H9 (cell line): ENCODE measurements around the gene MB. TPM values are rescaled to one million over a fixed set of nuclear protein-coding genes. Genes with fewer than 3 reads are reported as not detected.

Source experiments
- DNase-seq: peaks from one replicate; pipeline ENCODE4 v3.0.0-alpha.2; 2017
- H2AFZ ChIP-seq: one replicate; pipeline ENCODE4 v1.6.1; 2013; ENCODE audit warnings: mild to moderate bottlenecking, low read length, control low read depth, moderate library complexity
- H2AK5ac ChIP-seq: 2 replicates; pipeline ENCODE4 v1.6.1; 2013; ENCODE audit warnings: low read length, control low read depth, mixed read lengths; ENCODE audit not compliant: insufficient read length
- H2BK120ac ChIP-seq: one replicate; pipeline ENCODE4 v1.6.1; 2013; ENCODE audit warnings: low read depth, mild to moderate bottlenecking, low read length, control low read depth, inconsistent platforms; ENCODE audit not compliant: poor library complexity, severe bottlenecking
- H2BK12ac ChIP-seq: 2 replicates; pipeline ENCODE4 v1.6.1; 2013; ENCODE audit warnings: low read length, control low read depth, mixed read lengths, low read depth; ENCODE audit not compliant: insufficient read length
- H2BK15ac ChIP-seq: 2 replicates; pipeline ENCODE4 v1.6.1; 2013; ENCODE audit warnings: low read depth, low read length, control low read depth
- H2BK20ac ChIP-seq: one replicate; pipeline ENCODE4 v1.6.1; 2013; ENCODE audit warnings: low read depth, mild to moderate bottlenecking, low read length, control low read depth, inconsistent platforms; ENCODE audit not compliant: poor library complexity, severe bottlenecking
- H2BK5ac ChIP-seq: 2 replicates; pipeline ENCODE4 v1.6.1; 2013; ENCODE audit warnings: low read length, control low read depth, mixed read lengths; ENCODE audit not compliant: insufficient read length
- H3K14ac ChIP-seq: 2 replicates; pipeline ENCODE4 v1.6.1; 2013; ENCODE audit warnings: low read length, control low read depth; ENCODE audit not compliant: insufficient read depth
- H3K18ac ChIP-seq: 2 replicates; pipeline ENCODE4 v1.6.1; 2013; ENCODE audit warnings: low read depth, mild to moderate bottlenecking, mixed read lengths, low read length, control low read depth; ENCODE audit not compliant: insufficient read length
- H3K23ac ChIP-seq: 2 replicates; pipeline ENCODE4 v1.6.1; 2013; ENCODE audit warnings: low read length, control low read depth, mixed read lengths, low read depth; ENCODE audit not compliant: insufficient read length
- H3K23me2 ChIP-seq: 2 replicates; pipeline ENCODE4 v1.6.1; 2013; ENCODE audit warnings: low read depth, mild to moderate bottlenecking, mixed read lengths, low read length, control low read depth; ENCODE audit not compliant: insufficient read length, poor library complexity, severe bottlenecking
- H3K27ac ChIP-seq: 2 replicates; pipeline ENCODE4 v1.5.1; 2013; ENCODE audit warnings: low read length, control low read depth, mixed read lengths, low read depth; ENCODE audit not compliant: insufficient read length
- H3K27me3 ChIP-seq: 2 replicates; pipeline ENCODE4 v1.6.1; 2013; ENCODE audit warnings: low read length, control low read depth, inconsistent platforms; ENCODE audit not compliant: insufficient read depth
- H3K4ac ChIP-seq: 2 replicates; pipeline ENCODE4 v1.6.1; 2013; ENCODE audit warnings: low read depth, mild to moderate bottlenecking, control low read depth, inconsistent platforms, low read length, moderate library complexity
- H3K4me1 ChIP-seq: 2 replicates; pipeline ENCODE4 v1.6.1; 2013; ENCODE audit warnings: low read length, control low read depth, inconsistent platforms; ENCODE audit not compliant: insufficient read depth
- H3K4me2 ChIP-seq: 2 replicates; pipeline ENCODE4 v1.6.1; 2013; ENCODE audit warnings: low read length, control low read depth, mixed read lengths; ENCODE audit not compliant: insufficient read length, insufficient read depth
- H3K56ac ChIP-seq: 2 replicates; pipeline ENCODE4 v1.6.1; 2013; ENCODE audit warnings: low read depth, mild to moderate bottlenecking, mixed read lengths, low read length, control low read depth; ENCODE audit not compliant: insufficient read length
- H3K79me1 ChIP-seq: 2 replicates; pipeline ENCODE4 v1.6.1; 2013; ENCODE audit warnings: low read depth, mild to moderate bottlenecking, moderate library complexity, low read length, control low read depth, inconsistent platforms; ENCODE audit not compliant: insufficient read depth, poor library complexity, severe bottlenecking
- H3K79me2 ChIP-seq: 2 replicates; pipeline ENCODE4 v1.6.1; 2013; ENCODE audit warnings: low read length, control low read depth, inconsistent platforms; ENCODE audit not compliant: insufficient read depth
- H3K9ac ChIP-seq: 2 replicates; pipeline ENCODE4 v1.6.1; 2013; ENCODE audit warnings: low read length, control low read depth, mixed read lengths; ENCODE audit not compliant: insufficient read length; ENCODE audit errors: extremely low read depth
- H3K9me3 ChIP-seq: one replicate; pipeline ENCODE4 v1.6.1; 2013; ENCODE audit warnings: low read depth, low read length, inconsistent platforms; ENCODE audit not compliant: control insufficient read depth
- H3T11ph ChIP-seq: one replicate; pipeline ENCODE4 v1.6.1; 2013; ENCODE audit warnings: mild to moderate bottlenecking, low read length, control low read depth, inconsistent platforms
- H4K20me1 ChIP-seq: one replicate; pipeline ENCODE4 v1.6.1; 2013; ENCODE audit not compliant: control insufficient read depth, insufficient read length, insufficient read depth
- H4K5ac ChIP-seq: 2 replicates; pipeline ENCODE4 v1.6.1; 2013; ENCODE audit warnings: low read depth, mild to moderate bottlenecking, mixed read lengths, low read length, control low read depth; ENCODE audit not compliant: insufficient read length
- H4K8ac ChIP-seq: replicated peaks from 2 replicates; pipeline ENCODE4 v1.6.1; 2013; ENCODE audit warnings: low read length, control low read depth, mixed read lengths, low read depth; ENCODE audit not compliant: insufficient read length
- H4K91ac ChIP-seq: 2 replicates; pipeline ENCODE4 v1.6.1; 2013; ENCODE audit warnings: low read depth, mild to moderate bottlenecking, moderate library complexity, mixed read lengths, low read length, control low read depth; ENCODE audit not compliant: insufficient read length
- H3K27ac Mint-ChIP-seq, 3 experiments: 2 replicates in 2 of 3; 3 replicates in 1 of 3; pipeline ENCODE4 v1.8.0; 2020 to 2021; ENCODE audit warnings: mixed read lengths in 3 of 3, mild to moderate bottlenecking in 1 of 3, moderate library complexity in 1 of 3
- H3K27me3 Mint-ChIP-seq: 2 replicates; pipeline ENCODE4 v1.8.0; 2021; ENCODE audit warnings: low read depth, mild to moderate bottlenecking, moderate library complexity, mixed read lengths
- H3K36me3 Mint-ChIP-seq, 3 experiments: 2 replicates in 2 of 3; 3 replicates in 1 of 3; pipeline ENCODE4 v1.8.0; 2020 to 2021; ENCODE audit warnings: low read depth in 3 of 3, mixed read lengths in 3 of 3; ENCODE audit not compliant: insufficient read depth in 1 of 3
- H3K4me1 Mint-ChIP-seq, 2 experiments: 2 replicates each; pipeline ENCODE4 v1.8.0; 2020; ENCODE audit warnings: mixed read lengths in 2 of 2
- H3K4me3 Mint-ChIP-seq, 2 experiments: 2 replicates in 1 of 2; 3 replicates in 1 of 2; pipeline ENCODE4 v1.8.0; 2020 to 2021; ENCODE audit warnings: mild to moderate bottlenecking in 2 of 2, mixed read lengths in 2 of 2, moderate library complexity in 1 of 2
- H3K9me3 Mint-ChIP-seq, 2 experiments: 2 replicates in 1 of 2; 3 replicates in 1 of 2; pipeline ENCODE4 v1.8.0; 2020; ENCODE audit warnings: mild to moderate bottlenecking in 2 of 2, mixed read lengths in 2 of 2, moderate library complexity in 1 of 2
- WGBS: extraction: QIAGEN DNeasy Blood & Tissue Kit; methylation state at CpG from one replicate; pipeline ENCODE4 v1.1.7; 2013; ENCODE audit warnings: missing lambda C conversion rate, low lambda C conversion rate, mixed read lengths; ENCODE audit not compliant: insufficient read length; ENCODE audit errors: extremely low coverage; 5-methylcytosine and 5-hydroxymethylcytosine counted together
- total RNA-seq: library from RNA; stranded (reverse); gene quantifications from 2 replicates; pipeline ENCODE4 v1.2.1, GENCODE V29; 2021
- TF ChIP-seq, protein P1 (sequence below): fragments of 200-600 bp; sonication (generic); conservative IDR thresholded peaks from 3 replicates; pipeline ENCODE4 v1.8.0; 2021; ENCODE audit warnings: antibody characterized with exemption, mild to moderate bottlenecking

The MB gene
- total RNA-seq, 1 experiment from 2014 or later: 0.55 TPM

DNA sequence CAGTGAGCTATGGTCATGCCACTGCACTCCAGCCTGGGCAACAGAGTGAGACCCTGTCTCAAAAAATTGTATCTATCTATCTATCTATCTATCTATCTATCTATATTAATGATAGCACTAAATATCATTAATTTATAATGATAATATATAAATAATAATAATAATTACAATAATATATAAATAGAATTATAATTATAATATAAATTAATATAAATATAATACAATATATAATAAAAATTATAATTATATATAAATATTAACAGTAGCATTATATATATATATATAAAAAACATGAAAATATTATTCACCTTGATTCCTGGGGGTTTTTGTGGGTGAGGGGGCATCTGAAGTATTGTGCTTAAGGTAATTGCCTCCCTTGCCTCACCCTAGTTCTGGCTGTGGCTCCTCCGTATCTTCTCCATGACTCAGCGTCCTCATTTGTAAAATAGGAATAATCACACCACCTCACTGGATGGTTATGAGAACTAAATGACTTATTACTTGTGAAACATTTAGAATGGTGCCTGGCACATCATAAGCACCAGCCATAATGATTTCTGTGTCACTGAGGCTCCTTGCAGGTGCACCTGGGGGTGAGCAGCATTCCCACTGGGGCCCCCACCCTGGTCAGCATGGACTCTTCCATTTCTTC, 57.6 kb downstream of the MB start:
- no peaks in the 10 kb centered on the region for H3K36me3 Mint-ChIP-seq
- Histone ChIP-seq H3K79me1 (no peaks in the 10 kb centered on the region), H2AFZ (no peak overlapping the region), H3K9ac (no peak overlapping the region), H3K23ac (no peak overlapping the region), H3K9me3 (no peaks in the 10 kb centered on the region), H3K18ac (no peak overlapping the region), H2BK120ac (no peak overlapping the region), H4K91ac (no peak overlapping the region), H3K56ac (no peak overlapping the region), H3T11ph (no peak overlapping the region), H3K4me2 (no peak overlapping the region), H2BK5ac (no peak overlapping the region), H2BK12ac (no peak overlapping the region), H3K4me1 (peaks cover 9% of the 10 kb centered on the region; the same call in 1 of the 2 replicates), H3K27ac (no peak overlapping the region), H3K23me2 (no peaks in the 10 kb centered on the region), H3K14ac (no peak overlapping the region), H4K5ac (no peak overlapping the region), H3K4ac (no peak overlapping the region), H2BK15ac (no peak overlapping the region), H3K79me2 (no peaks in the 10 kb centered on the region), H4K20me1 (no peaks in the 10 kb centered on the region), H4K8ac (no peak overlapping the region), H2BK20ac (no peak overlapping the region), H3K27me3 (no peaks in the 10 kb centered on the region), H2AK5ac (no peak overlapping the region)
- peaks cover 28% of the 10 kb centered on the region for H3K27me3 Mint-ChIP-seq
- peaks cover 21 to 30% of the 10 kb centered on the region in 2 experiments for H3K4me1 Mint-ChIP-seq
- no peak for DNase-seq
- WGBS: no CpG with 5 or more reads among the region's 2 CpGs
- no peak overlapping the region for H3K4me3 Mint-ChIP-seq
- H3K9me3 Mint-ChIP-seq: no peaks in the 10 kb centered on the region
- TF ChIP-seq, protein P1, sequence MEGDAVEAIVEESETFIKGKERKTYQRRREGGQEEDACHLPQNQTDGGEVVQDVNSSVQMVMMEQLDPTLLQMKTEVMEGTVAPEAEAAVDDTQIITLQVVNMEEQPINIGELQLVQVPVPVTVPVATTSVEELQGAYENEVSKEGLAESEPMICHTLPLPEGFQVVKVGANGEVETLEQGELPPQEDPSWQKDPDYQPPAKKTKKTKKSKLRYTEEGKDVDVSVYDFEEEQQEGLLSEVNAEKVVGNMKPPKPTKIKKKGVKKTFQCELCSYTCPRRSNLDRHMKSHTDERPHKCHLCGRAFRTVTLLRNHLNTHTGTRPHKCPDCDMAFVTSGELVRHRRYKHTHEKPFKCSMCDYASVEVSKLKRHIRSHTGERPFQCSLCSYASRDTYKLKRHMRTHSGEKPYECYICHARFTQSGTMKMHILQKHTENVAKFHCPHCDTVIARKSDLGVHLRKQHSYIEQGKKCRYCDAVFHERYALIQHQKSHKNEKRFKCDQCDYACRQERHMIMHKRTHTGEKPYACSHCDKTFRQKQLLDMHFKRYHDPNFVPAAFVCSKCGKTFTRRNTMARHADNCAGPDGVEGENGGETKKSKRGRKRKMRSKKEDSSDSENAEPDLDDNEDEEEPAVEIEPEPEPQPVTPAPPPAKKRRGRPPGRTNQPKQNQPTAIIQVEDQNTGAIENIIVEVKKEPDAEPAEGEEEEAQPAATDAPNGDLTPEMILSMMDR: no peak
- no peak overlapping the region for H3K27ac Mint-ChIP-seq
